ENCODE data around the gene KRT6A.

DNA sequence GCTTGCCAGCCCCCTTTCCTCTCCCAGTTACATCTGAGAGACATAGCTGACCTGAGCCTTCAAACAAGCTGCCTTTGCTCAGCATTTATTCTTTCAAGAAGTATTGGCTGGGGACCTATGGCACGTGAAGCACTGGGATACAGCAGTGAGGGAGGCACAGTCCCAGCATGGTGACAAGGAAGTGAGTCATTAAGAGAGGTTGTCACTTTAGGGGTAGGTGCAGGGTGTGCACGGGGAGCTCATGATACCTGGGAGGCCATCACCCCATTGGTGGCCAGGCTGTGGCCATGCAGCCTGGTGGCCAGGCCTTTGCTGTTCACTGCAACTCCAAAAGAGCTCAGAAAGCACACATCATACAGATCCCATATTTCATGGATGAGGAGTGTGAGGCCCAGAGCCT lies 53.2 kb downstream of the KRT6A start:
- TF ChIP-seq POLR2AphosphoS5 (IDR thresholded peaks at IDR 0.05; ENCODE audit: low read depth, low read length) = no peak
- TF ChIP-seq, protein P1, sequence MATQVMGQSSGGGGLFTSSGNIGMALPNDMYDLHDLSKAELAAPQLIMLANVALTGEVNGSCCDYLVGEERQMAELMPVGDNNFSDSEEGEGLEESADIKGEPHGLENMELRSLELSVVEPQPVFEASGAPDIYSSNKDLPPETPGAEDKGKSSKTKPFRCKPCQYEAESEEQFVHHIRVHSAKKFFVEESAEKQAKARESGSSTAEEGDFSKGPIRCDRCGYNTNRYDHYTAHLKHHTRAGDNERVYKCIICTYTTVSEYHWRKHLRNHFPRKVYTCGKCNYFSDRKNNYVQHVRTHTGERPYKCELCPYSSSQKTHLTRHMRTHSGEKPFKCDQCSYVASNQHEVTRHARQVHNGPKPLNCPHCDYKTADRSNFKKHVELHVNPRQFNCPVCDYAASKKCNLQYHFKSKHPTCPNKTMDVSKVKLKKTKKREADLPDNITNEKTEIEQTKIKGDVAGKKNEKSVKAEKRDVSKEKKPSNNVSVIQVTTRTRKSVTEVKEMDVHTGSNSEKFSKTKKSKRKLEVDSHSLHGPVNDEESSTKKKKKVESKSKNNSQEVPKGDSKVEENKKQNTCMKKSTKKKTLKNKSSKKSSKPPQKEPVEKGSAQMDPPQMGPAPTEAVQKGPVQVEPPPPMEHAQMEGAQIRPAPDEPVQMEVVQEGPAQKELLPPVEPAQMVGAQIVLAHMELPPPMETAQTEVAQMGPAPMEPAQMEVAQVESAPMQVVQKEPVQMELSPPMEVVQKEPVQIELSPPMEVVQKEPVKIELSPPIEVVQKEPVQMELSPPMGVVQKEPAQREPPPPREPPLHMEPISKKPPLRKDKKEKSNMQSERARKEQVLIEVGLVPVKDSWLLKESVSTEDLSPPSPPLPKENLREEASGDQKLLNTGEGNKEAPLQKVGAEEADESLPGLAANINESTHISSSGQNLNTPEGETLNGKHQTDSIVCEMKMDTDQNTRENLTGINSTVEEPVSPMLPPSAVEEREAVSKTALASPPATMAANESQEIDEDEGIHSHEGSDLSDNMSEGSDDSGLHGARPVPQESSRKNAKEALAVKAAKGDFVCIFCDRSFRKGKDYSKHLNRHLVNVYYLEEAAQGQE (IDR thresholded peaks at IDR 0.05; ENCODE audit: insufficient read depth in 1 of 2, low read depth in 2 of 2, low read length in 2 of 2) = no peak
